Endodermal cell (in vitro differentiated cells): ENCODE data around the gene TIMM13. TPM values are rescaled to one million over a fixed set of nuclear protein-coding genes. Genes with fewer than 3 reads are reported as not detected.

Experiments
- DNase-seq: peaks from one replicate; pipeline ENCODE4 v3.0.0-alpha.2; 2017
- H3K27ac ChIP-seq: 2 replicates; pipeline ENCODE4 v1.5.1; 2013; ENCODE audit warnings: mild to moderate bottlenecking, low read depth, low read length, moderate library complexity
- H3K27me3 ChIP-seq: 2 replicates; pipeline ENCODE4 v1.6.1; 2013; ENCODE audit warnings: mild to moderate bottlenecking, low read length, moderate library complexity; ENCODE audit not compliant: insufficient read depth, control insufficient read depth, poor library complexity, severe bottlenecking
- H3K36me3 ChIP-seq: 2 replicates; pipeline ENCODE4 v1.7.0; 2013; ENCODE audit warnings: mild to moderate bottlenecking, low read length, moderate library complexity; ENCODE audit not compliant: control insufficient read depth, insufficient read depth
- H3K4me1 ChIP-seq: one replicate; pipeline ENCODE4 v1.7.0; 2013; ENCODE audit warnings: low read length; ENCODE audit not compliant: control insufficient read depth, insufficient read depth
- H3K4me3 ChIP-seq: 2 replicates; pipeline ENCODE4 v1.5.1; 2013; ENCODE audit warnings: mild to moderate bottlenecking, low read length, moderate library complexity
- H3K9ac ChIP-seq: 2 replicates; pipeline ENCODE4 v1.6.1; 2013; ENCODE audit warnings: mild to moderate bottlenecking, low read length, moderate library complexity; ENCODE audit not compliant: poor library complexity, severe bottlenecking; ENCODE audit errors: extremely low read depth
- H3K9me3 ChIP-seq: 2 replicates; pipeline ENCODE4 v1.6.1; 2013; ENCODE audit warnings: mild to moderate bottlenecking, low read length, moderate library complexity; ENCODE audit not compliant: control insufficient read depth
- H3K27ac Mint-ChIP-seq: 2 replicates; pipeline ENCODE4 v1.8.0; 2020; ENCODE audit warnings: mixed read lengths
- H3K27me3 Mint-ChIP-seq: 2 replicates; pipeline ENCODE4 v1.8.0; 2021; ENCODE audit warnings: mild to moderate bottlenecking, mixed read lengths; ENCODE audit not compliant: insufficient read depth
- H3K36me3 Mint-ChIP-seq: 2 replicates; pipeline ENCODE4 v1.8.0; 2020; ENCODE audit warnings: low read depth, mixed read lengths
- H3K4me1 Mint-ChIP-seq: 2 replicates; pipeline ENCODE4 v1.8.0; 2020; ENCODE audit warnings: mixed read lengths
- H3K4me3 Mint-ChIP-seq: 2 replicates; pipeline ENCODE4 v1.8.0; 2020; ENCODE audit warnings: mild to moderate bottlenecking, moderate library complexity, mixed read lengths
- H3K9me3 Mint-ChIP-seq: 2 replicates; pipeline ENCODE4 v1.8.0; 2020; ENCODE audit warnings: mild to moderate bottlenecking, mixed read lengths
- CTCF ChIP-seq: fragments of 200-600 bp; sonication (generic); conservative IDR thresholded peaks from 2 replicates; pipeline ENCODE4 v1.5.0; 2021; ENCODE audit warnings: antibody characterized with exemption, mild to moderate bottlenecking
- WGBS, 2 experiments: methylation state at CpG; one replicate each; pipeline versions ENCODE4 v1.1.5 to v1.1.7; 2013; ENCODE audit warnings: missing lambda C conversion rate in 2 of 2, mixed read lengths in 1 of 2; ENCODE audit not compliant: insufficient coverage in 1 of 2, insufficient read length in 1 of 2; 5-methylcytosine and 5-hydroxymethylcytosine counted together
- total RNA-seq, 2 donors: library from RNA; stranded (reverse); fragmentation: NEBNext Ultra II Directional in 1 of 2; extraction: Animal tissue kit (Norgen Biotek cat#: 25700) in 1 of 2; gene quantifications; 2 replicates in 1 of 2; 3 replicates in 1 of 2; pipeline ENCODE4 v1.2.1, GENCODE V29; 2021

TIMM13 gene
- total RNA-seq, 2 donors from 2014 or later: 149 to 175 TPM

DNA sequence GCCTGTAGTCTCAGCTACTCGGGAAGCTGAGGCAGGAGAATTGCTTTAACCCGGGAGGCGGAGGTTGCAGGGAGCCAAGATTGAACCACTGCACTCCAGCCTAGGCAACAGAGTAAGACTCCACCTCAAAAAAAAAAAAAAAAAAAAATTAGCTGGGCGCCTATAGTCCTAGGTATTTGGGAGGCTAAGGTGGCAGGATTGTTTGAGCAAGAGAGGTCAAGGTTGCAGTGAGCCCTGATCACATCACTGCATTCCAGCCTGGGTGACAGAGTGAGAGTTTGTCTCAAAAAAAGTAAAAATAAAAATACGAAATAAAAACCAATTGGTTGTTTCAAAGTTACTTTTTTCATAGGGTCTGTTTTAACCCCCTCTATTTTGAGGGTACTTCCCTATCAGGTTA is 30.7 kb upstream of the TIMM13 start:
- no peaks in the 10 kb centered on the region for H3K36me3 Mint-ChIP-seq
- Histone ChIP-seq H3K27me3 (no peaks in the 10 kb centered on the region), H3K36me3 (no peaks in the 10 kb centered on the region), H3K4me3 (no peak overlapping the region), H3K4me1 (no peaks in the 10 kb centered on the region), H3K9ac (no peak overlapping the region), H3K9me3 (no peaks in the 10 kb centered on the region), H3K27ac (no peak overlapping the region)
- no peak for TF ChIP-seq CTCF
- H3K9me3 Mint-ChIP-seq: no peaks in the 10 kb centered on the region
- H3K27ac Mint-ChIP-seq: no peak overlapping the region
- no peaks in the 10 kb centered on the region for H3K27me3 Mint-ChIP-seq
- peaks cover 10% of the 10 kb centered on the region for H3K4me1 Mint-ChIP-seq
- DNase-seq: no peak
- 87 to 93% methylated on average over 3 to 5 of the region's 5 CpGs for WGBS, 2 experiments
- H3K4me3 Mint-ChIP-seq: no peak overlapping the region

- DNase-seq: no peak
- Histone ChIP-seq H3K4me3 (peak overlapping the region; percentile 69), H3K36me3 (no peaks in the 10 kb centered on the region), H3K27ac (no peak overlapping the region), H3K4me1 (no peaks in the 10 kb centered on the region), H3K27me3 (no peaks in the 10 kb centered on the region), H3K9me3 (no peaks in the 10 kb centered on the region), H3K9ac (no peak overlapping the region)
- no peaks in the 10 kb centered on the region for H3K27me3 Mint-ChIP-seq
- 89 to 100% methylated on average over 1 to 8 of the region's 8 CpGs for WGBS, 2 experiments
- H3K4me1 Mint-ChIP-seq: peaks cover 10% of the 10 kb centered on the region
- H3K4me3 Mint-ChIP-seq: peak overlapping the region; percentile 76
- no peak overlapping the region for H3K27ac Mint-ChIP-seq
- no peak for TF ChIP-seq CTCF
- H3K9me3 Mint-ChIP-seq: no peaks in the 10 kb centered on the region
- H3K36me3 Mint-ChIP-seq: no peaks in the 10 kb centered on the region
Observed at GRCh38 chr19:2457394-2458037, 30.1 kb upstream of the TIMM13 start.

DNA sequence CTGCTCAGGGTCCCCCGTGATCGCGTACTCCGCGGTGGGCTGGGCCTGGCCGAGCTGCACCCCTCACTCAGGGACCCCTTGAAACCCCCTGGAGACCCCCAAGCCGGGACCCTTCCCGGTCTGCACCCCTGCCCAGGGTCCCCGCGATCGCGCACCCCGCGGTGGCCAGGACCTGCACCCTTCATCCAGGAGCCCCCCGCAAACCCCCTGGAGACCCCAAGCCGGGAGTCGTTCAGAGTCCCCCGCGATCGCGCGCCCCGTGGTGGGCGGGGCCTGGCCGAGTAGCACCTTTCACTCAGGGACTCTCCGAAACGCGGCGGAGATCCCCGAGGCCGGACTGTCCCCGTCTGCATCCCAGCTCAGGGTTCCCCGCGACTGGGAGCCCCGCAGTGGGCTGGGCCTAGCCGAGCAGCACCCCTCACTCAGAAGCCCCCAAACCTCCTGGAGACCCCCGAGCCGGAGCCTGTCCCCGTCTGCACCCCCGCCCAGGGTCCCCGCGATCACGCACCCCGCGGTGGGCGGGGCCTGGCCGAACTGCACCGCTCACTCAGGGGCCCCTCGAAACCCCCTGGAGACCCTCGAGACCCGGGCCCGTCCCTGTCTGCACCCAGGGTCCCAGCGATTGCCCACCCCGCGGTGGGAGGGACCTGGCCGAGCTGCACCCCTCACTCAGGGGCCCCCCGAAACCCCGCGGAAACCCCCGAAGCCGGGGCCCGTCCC is 28.6 kb upstream of the TIMM13 start:
- WGBS, 2 experiments: 1 to 3% methylated on average over 8 to 62 of the region's 62 CpGs
- DNase-seq: peak; percentile 55
- no peak for TF ChIP-seq CTCF
- Mint-ChIP-seq H3K4me3 (peak overlapping the region; percentile 76), H3K9me3 (no peaks in the 10 kb centered on the region), H3K27ac (no peak overlapping the region), H3K27me3 (no peaks in the 10 kb centered on the region), H3K36me3 (peaks cover 3% of the 10 kb centered on the region), H3K4me1 (peaks cover 10% of the 10 kb centered on the region)
- Histone ChIP-seq H3K9me3 (no peaks in the 10 kb centered on the region), H3K27ac (peak overlapping the region; percentile 38), H3K27me3 (no peaks in the 10 kb centered on the region), H3K36me3 (peaks cover 6% of the 10 kb centered on the region), H3K4me1 (no peaks in the 10 kb centered on the region), H3K9ac (peak overlapping the region; percentile 91), H3K4me3 (peak overlapping the region; percentile 88)
